Mucosa of descending colon (tissue), 3 donors: Measurements from ENCODE around the gene RBPJ. TPM values are rescaled to one million over a fixed set of nuclear protein-coding genes. Genes with fewer than 3 reads are reported as not detected.

Source experiments
- ATAC-seq: fragments of 200-7000 bp; cut with Tn5 transposase; one replicate; pipeline ENCODE4 v1.9.1; 2020; ENCODE audit warnings: mild to moderate bottlenecking, moderate library complexity
- DNase-seq, 3 donors: peaks; one replicate each; pipeline ENCODE4 v3.0.0-alpha.2; 2020
- H3K36me3 ChIP-seq: fragments of 200-600 bp; one replicate; pipeline ENCODE4 v1.8.0; 2021; ENCODE audit warnings: low read depth, mild to moderate bottlenecking
- H3K4me1 ChIP-seq: fragments of 200-600 bp; one replicate; pipeline ENCODE4 v1.8.0; 2021; ENCODE audit warnings: low read depth, mild to moderate bottlenecking
- H3K4me3 ChIP-seq: fragments of 200-600 bp; one replicate; pipeline ENCODE4 v1.8.0; 2021; ENCODE audit warnings: mild to moderate bottlenecking
- H3K9me3 ChIP-seq: fragments of 200-600 bp; one replicate; pipeline ENCODE4 v1.8.0; 2021; ENCODE audit warnings: mild to moderate bottlenecking
- CTCF ChIP-seq: fragments of 200-600 bp; IDR thresholded peaks from one replicate; pipeline ENCODE4 v1.8.0; 2022; ENCODE audit warnings: antibody characterized with exemption, mild to moderate bottlenecking
- intact Hi-C, 2 donors: fragments of 100-400 bp; cut with DNase I in 1 of 2; cut with micrococcal nuclease in 1 of 2; formaldehyde crosslinking; loops; one replicate each; pipeline versions ENCODE4 v1.11.0 to v1.11.1; 2022; cut with DNase I, micrococcal nuclease
- long read RNA-seq, 2 donors: library from polyadenylated mRNA; unstranded; transcript quantifications; one replicate each; pipeline ENCODE4 v2.0.0, GENCODE V29; 2019 to 2021
- total RNA-seq, 3 donors: library from RNA; stranded (reverse); fragmentation: NEBNext Ultra II Directional in 2 of 3; extraction: Animal tissue kit (Norgen Biotek cat#: 25700) in 2 of 3; gene quantifications; one replicate each; pipeline versions ENCODE4 v1.2.1 to v1.2.4, GENCODE V29; 2021 to 2023
- donor health status: DM: no; HTN: no; CAD: no; lungs with moderate emphysema.
- donor health status: DM: no; HTN: no; CAD: no.
- donor health status: DM: no; HTN: yes; CAD: no.

RBPJ gene
- 100 to 1,000 TPM in 1 of 3 donors, 10 to 100 TPM in 2; 50.4 to 133 (median 52.0) TPM for total RNA-seq
- long read RNA-seq, donor 1, full-length matches to known transcripts: 57 of 79 reads
- long read RNA-seq, donor 1, partial matches to known transcripts: 11 of 79 reads
- long read RNA-seq, donor 1, other reads (novel, unspliced or antisense): 11 of 79 reads
- long read RNA-seq, donor 2, full-length matches to known transcripts: 17 of 56 reads
- long read RNA-seq, donor 2, partial matches to known transcripts: 26 of 56 reads
- long read RNA-seq, donor 2, other reads (novel, unspliced or antisense): 13 of 56 reads

DNA sequence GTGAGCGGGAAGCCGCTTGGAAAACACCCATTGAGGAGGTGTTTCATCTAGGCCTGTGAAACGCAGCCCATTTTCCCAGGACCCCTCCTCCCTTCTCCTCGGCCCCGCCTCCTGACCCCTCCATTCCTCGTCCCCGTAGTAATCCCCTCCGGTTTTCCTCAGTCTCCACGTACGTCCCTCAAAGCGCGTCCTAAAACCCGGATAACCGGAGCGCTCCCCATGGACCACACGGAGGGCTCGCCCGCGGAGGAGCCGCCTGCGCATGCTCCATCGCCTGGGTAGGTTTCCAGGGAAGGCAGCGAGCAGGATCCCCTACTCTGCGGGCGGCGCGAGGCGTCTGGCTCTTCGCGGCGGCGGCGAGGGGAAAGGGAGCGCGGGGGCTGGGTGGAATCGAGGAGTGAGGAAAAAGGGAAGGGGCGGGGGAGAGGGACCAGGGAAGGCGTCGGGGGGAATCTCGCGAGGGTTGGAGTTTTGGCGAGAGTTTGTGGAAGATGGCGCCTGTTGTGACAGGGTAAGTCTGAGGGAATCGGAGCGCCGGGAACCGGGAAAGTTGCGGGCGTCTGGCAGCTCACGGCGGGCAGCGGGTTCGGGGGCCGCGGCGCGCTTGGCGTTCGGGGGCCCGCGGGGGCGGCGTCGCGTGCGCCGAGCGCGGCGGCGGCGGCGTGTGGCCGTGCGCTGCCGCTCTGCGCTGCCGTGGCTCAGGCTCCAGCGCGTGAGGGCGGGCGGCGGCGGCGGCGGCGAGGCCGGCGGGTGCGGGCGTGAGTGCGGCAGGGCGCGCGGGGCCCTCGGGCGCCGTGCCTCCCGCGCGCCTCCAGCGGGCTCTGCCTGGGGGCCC lies at the start of gene RBPJ:
TSS of gene RBPJ (plus strand) at position 477 of the 835 bp plus-strand sequence. CDS start at position 492, 15 bp downstream.
- DNase-seq (peak; percentile 93 to 94 (median 93)), ATAC-seq (peak; percentile 73)
- TF ChIP-seq CTCF: no peak
- intact Hi-C loops: loop anchor here in 1 of 2 donors (10.0 kb wide), 1 partner anchor 236 kb away; no protein-coding TSS in a partner anchor
- H3K4me1 ChIP-seq: no peaks in the 10 kb centered on the region
- peaks cover 3% of the 10 kb centered on the region for H3K9me3 ChIP-seq
- no peaks in the 10 kb centered on the region for H3K36me3 ChIP-seq
- H3K4me3 ChIP-seq: peak within 1 kb of the TSS; percentile 43

DNA sequence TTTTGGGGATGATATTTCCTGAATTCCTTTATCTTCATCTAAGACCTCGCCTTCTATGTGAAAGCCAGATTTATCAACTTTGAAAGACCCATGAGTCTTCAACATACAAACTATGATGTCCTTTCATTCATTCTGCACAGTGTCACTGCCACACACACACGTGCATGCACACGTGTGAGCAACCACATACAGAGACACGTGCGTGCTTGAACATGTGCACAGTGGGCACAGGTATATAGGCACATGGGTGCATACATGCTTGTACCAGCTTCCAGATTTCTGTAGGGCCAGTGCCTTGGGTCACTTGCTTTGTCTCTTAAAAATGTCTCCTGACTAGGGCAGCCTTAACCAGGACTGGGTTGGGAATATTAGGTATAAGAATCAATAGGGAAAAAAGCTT lies 49.1 kb upstream of the RBPJ start:
- Histone ChIP-seq H3K9me3 (no peaks in the 10 kb centered on the region), H3K36me3 (no peaks in the 10 kb centered on the region), H3K4me3 (no peak overlapping the region), H3K4me1 (no peaks in the 10 kb centered on the region)
- TF ChIP-seq CTCF: no peak
- DNase-seq (no peak), ATAC-seq (no peak)
- intact Hi-C loops: no loop called here

- ATAC-seq: no peak
- no peak for TF ChIP-seq CTCF
- no peak for DNase-seq
- no peak overlapping the region for H3K4me3 ChIP-seq
- intact Hi-C loops: no loop called here
- no peaks in the 10 kb centered on the region for H3K9me3 ChIP-seq
- no peaks in the 10 kb centered on the region for H3K36me3 ChIP-seq
- no peaks in the 10 kb centered on the region for H3K4me1 ChIP-seq
These were observed 47.9 kb upstream of the RBPJ start for GRCh38 chr4:26272654-26273615.

GRCh38 chr4:26273616-26273980 lies 47.2 kb upstream of the RBPJ start:
- DNase-seq (peak in 1 of 3 donors; percentile 14), ATAC-seq (no peak)
- intact Hi-C loops: no loop called here
- Histone ChIP-seq H3K9me3 (no peaks in the 10 kb centered on the region), H3K4me3 (no peak overlapping the region), H3K4me1 (no peaks in the 10 kb centered on the region), H3K36me3 (no peaks in the 10 kb centered on the region)
- TF ChIP-seq CTCF: no peak

- Histone ChIP-seq H3K4me1 (no peaks in the 10 kb centered on the region), H3K36me3 (no peaks in the 10 kb centered on the region), H3K4me3 (no peak overlapping the region), H3K9me3 (no peaks in the 10 kb centered on the region)
- TF ChIP-seq CTCF: no peak
- DNase-seq (no peak), ATAC-seq (no peak)
- intact Hi-C loops: no loop called here
These were observed 45.5 kb upstream of the RBPJ start for GRCh38 chr4:26275281-26275680.
